Stomach smooth muscle (tissue), 2 donors: ENCODE results near the gene GOPC.
"Not testable (repeated sequence)": the region's sequence is repeated elsewhere in the genome, so short reads cannot be mapped to it uniquely, and the experiment has no call there.

Experiments used
- H3K27ac ChIP-seq: one replicate; pipeline ENCODE4 v1.7.0; 2013; ENCODE audit warnings: mild to moderate bottlenecking, low read length, inconsistent platforms
- H3K27me3 ChIP-seq, 2 donors: one replicate each; pipeline ENCODE4 v1.7.0; 2013; ENCODE audit warnings: low read length in 2 of 2; ENCODE audit not compliant: insufficient read depth in 2 of 2, control insufficient read depth in 1 of 2
- H3K36me3 ChIP-seq, 2 donors: one replicate each; pipeline ENCODE4 v1.7.0; 2013; ENCODE audit warnings: low read length in 2 of 2; ENCODE audit not compliant: control insufficient read depth in 2 of 2, insufficient read depth in 2 of 2
- H3K4me1 ChIP-seq: one replicate; pipeline ENCODE4 v1.7.0; 2013; ENCODE audit warnings: low read length; ENCODE audit not compliant: control insufficient read depth, insufficient read depth
- H3K4me3 ChIP-seq, 2 donors: one replicate each; pipeline ENCODE4 v1.7.0; 2013; ENCODE audit warnings: low read length in 2 of 2
- H3K9ac ChIP-seq, 2 donors: one replicate each; pipeline ENCODE4 v1.7.0; 2013; ENCODE audit warnings: low read length in 2 of 2, mild to moderate bottlenecking in 1 of 2
- H3K9me3 ChIP-seq, 2 donors: one replicate each; pipeline ENCODE4 v1.7.0; 2013; ENCODE audit warnings: low read length in 2 of 2; ENCODE audit not compliant: control insufficient read depth in 2 of 2
- donor health status: healthy.
- donor health status: Pancreatic carcinoma.

Gene GOPC

DNA sequence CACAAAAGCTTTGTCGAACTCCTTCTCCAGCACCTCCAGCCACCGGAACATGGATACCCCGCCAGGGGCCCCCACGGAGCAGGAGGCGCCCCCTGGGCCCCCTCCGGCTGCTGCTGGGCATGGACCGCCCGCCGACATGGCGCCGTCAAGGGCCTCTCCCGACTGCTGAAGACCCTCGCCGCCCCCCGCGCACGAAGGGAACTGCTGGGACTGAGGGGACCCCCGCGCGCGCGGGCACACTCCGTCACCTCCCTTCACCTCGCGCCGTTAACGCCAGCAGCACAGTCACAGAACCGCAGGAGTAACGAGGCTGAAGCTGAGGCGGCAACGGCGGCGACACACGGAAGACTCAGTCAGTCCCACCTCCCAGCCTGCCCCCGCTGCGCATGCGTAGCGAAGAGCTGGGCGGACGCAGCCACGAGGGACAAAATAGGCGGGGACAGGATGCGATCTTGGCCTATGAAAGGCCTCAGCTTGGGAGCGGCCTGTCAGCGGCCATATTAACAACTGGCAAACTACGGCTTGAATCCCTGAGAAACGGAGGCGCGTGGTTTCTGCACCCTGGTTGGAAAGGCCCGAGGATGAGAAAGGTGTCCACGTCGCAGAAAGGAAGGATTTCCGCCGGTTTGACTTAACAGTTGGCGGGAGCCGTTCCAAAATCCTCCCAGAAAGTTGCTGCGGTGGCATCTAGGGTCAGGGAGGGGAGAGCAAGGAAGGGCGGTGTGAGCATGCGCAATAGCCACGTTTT is at the start of gene GOPC:
Gene GOPC (minus strand): TSS at position 361 of the 748 bp plus-strand sequence. CDS start 223 bp downstream, at position 138.
- peak within 1 kb of the TSS; percentile 92 to 93 for H3K4me3 ChIP-seq
- H3K36me3 ChIP-seq, result no peaks in the 10 kb centered on the region
- peak within 1 kb of the TSS; percentile 82 for H3K27ac ChIP-seq
- no peaks in the 10 kb centered on the region for H3K9me3 ChIP-seq
- no peaks in the 10 kb centered on the region for H3K27me3 ChIP-seq
- H3K9ac ChIP-seq, result peak within 1 kb of the TSS; percentile 72 to 93
- no peaks in the 10 kb centered on the region for H3K4me1 ChIP-seq

- not testable (repeated sequence) for H3K27ac ChIP-seq, H3K4me3 ChIP-seq, H3K27me3 ChIP-seq, H3K9ac ChIP-seq, H3K9me3 ChIP-seq, H3K4me1 ChIP-seq, H3K36me3 ChIP-seq
These were observed 49.7 kb upstream of the GOPC start for GRCh38 chr6:117651984-117652383.

GRCh38 chr6:117642976-117643375 is 40.7 kb upstream of the GOPC start:
- no peaks in the 10 kb centered on the region for H3K36me3 ChIP-seq
- H3K9ac ChIP-seq, result no peak overlapping the region
- no peaks in the 10 kb centered on the region for H3K9me3 ChIP-seq
- no peak overlapping the region for H3K27ac ChIP-seq
- H3K4me1 ChIP-seq, result no peaks in the 10 kb centered on the region
- no peak overlapping the region for H3K4me3 ChIP-seq
- H3K27me3 ChIP-seq, result no peaks in the 10 kb centered on the region

- Histone ChIP-seq H3K27ac (no peak overlapping the region), H3K36me3 (no peaks in the 10 kb centered on the region), H3K9me3 (no peaks in the 10 kb centered on the region), H3K4me1 (no peaks in the 10 kb centered on the region), H3K4me3 (no peak overlapping the region), H3K9ac (no peak overlapping the region), H3K27me3 (no peaks in the 10 kb centered on the region)
These were observed 35.5 kb upstream of the GOPC start for GRCh38 chr6:117637770-117638169.

GRCh38 chr6:117629119-117629660 is 26.9 kb upstream of the GOPC start:
- Histone ChIP-seq H3K27ac (no peak overlapping the region), H3K36me3 (no peaks in the 10 kb centered on the region), H3K27me3 (no peaks in the 10 kb centered on the region), H3K4me3 (no peak overlapping the region), H3K9me3 (no peaks in the 10 kb centered on the region), H3K9ac (no peak overlapping the region), H3K4me1 (no peaks in the 10 kb centered on the region)

DNA sequence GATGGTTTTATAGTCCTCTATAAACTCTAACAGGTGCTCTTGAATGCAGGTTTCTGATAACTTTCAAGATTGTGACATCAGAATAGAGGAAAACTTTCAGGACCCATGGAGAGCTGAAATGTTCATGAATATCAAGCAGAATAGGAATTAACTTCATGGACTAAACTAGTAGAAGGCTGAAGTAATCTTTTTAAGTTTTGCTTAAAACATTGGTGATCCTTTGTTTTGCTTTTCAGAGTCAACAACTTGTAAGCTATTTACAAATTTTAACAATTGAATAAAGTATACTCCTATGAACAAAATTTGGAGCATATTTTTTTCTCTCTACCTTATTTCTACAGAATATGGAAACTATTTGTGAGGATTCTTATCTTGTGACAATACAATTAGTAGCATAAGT is 25.2 kb upstream of the GOPC start:
- Histone ChIP-seq H3K9ac (no peak overlapping the region), H3K27me3 (no peaks in the 10 kb centered on the region), H3K4me3 (no peak overlapping the region), H3K4me1 (no peaks in the 10 kb centered on the region), H3K36me3 (no peaks in the 10 kb centered on the region), H3K27ac (no peak overlapping the region), H3K9me3 (no peaks in the 10 kb centered on the region)

- H3K36me3 ChIP-seq, result no peaks in the 10 kb centered on the region
- no peak overlapping the region for H3K9ac ChIP-seq
- H3K9me3 ChIP-seq, result no peaks in the 10 kb centered on the region
- H3K4me3 ChIP-seq, result no peak overlapping the region
- no peak overlapping the region for H3K27ac ChIP-seq
- H3K27me3 ChIP-seq, result no peaks in the 10 kb centered on the region
- H3K4me1 ChIP-seq, result no peaks in the 10 kb centered on the region
These were observed 22.7 kb upstream of the GOPC start for GRCh38 chr6:117624869-117625481.

DNA sequence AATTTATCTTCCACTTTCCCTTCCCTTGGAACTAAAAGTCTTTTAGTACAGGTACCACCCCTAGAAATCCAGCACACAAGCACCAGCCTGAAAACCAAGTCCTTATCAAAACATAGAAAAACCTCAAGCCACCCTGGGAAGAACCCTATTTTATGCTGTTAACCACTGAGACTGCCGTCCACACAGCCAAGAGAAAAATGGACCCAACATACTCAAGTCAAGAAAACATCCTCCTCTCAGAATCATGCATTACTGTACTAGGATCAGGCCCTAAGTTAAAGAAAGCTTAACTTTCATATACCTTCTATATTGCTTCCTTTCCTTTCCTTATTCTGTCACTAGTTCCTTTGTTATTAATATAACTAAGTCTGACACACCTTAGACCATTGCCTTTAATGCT is 16.9 kb upstream of the GOPC start:
- H3K4me3 ChIP-seq, result no peak overlapping the region
- no peaks in the 10 kb centered on the region for H3K9me3 ChIP-seq
- H3K4me1 ChIP-seq, result no peaks in the 10 kb centered on the region
- no peak overlapping the region for H3K27ac ChIP-seq
- H3K36me3 ChIP-seq, result no peaks in the 10 kb centered on the region
- no peaks in the 10 kb centered on the region for H3K27me3 ChIP-seq
- H3K9ac ChIP-seq, result no peak overlapping the region

- no peak overlapping the region for H3K27ac ChIP-seq
- no peaks in the 10 kb centered on the region for H3K4me1 ChIP-seq
- H3K36me3 ChIP-seq, result no peaks in the 10 kb centered on the region
- H3K27me3 ChIP-seq, result no peaks in the 10 kb centered on the region
- no peak overlapping the region for H3K9ac ChIP-seq
- no peak overlapping the region for H3K4me3 ChIP-seq
- H3K9me3 ChIP-seq, result no peaks in the 10 kb centered on the region
These were observed 15.1 kb upstream of the GOPC start for GRCh38 chr6:117617210-117618035.

- Histone ChIP-seq H3K4me3 (no peak overlapping the region), H3K36me3 (no peaks in the 10 kb centered on the region), H3K4me1 (no peaks in the 10 kb centered on the region), H3K27me3 (no peaks in the 10 kb centered on the region), H3K9me3 (no peaks in the 10 kb centered on the region), H3K9ac (no peak overlapping the region), H3K27ac (no peak overlapping the region)
These were observed 14.3 kb upstream of the GOPC start for GRCh38 chr6:117616391-117617209.
